H9 (cell line): ENCODE measurements around the gene SENP7. TPM values are rescaled to one million over a fixed set of nuclear protein-coding genes. Genes with fewer than 3 reads are reported as not detected.

Experiments
- DNase-seq: peaks from one replicate; pipeline ENCODE4 v3.0.0-alpha.2; 2017
- H2AFZ ChIP-seq: one replicate; pipeline ENCODE4 v1.6.1; 2013; ENCODE audit warnings: mild to moderate bottlenecking, low read length, control low read depth, moderate library complexity
- H2AK5ac ChIP-seq: 2 replicates; pipeline ENCODE4 v1.6.1; 2013; ENCODE audit warnings: low read length, control low read depth, mixed read lengths; ENCODE audit not compliant: insufficient read length
- H2BK120ac ChIP-seq: one replicate; pipeline ENCODE4 v1.6.1; 2013; ENCODE audit warnings: low read depth, mild to moderate bottlenecking, low read length, control low read depth, inconsistent platforms; ENCODE audit not compliant: poor library complexity, severe bottlenecking
- H2BK12ac ChIP-seq: 2 replicates; pipeline ENCODE4 v1.6.1; 2013; ENCODE audit warnings: low read length, control low read depth, mixed read lengths, low read depth; ENCODE audit not compliant: insufficient read length
- H2BK15ac ChIP-seq: 2 replicates; pipeline ENCODE4 v1.6.1; 2013; ENCODE audit warnings: low read depth, low read length, control low read depth
- H2BK20ac ChIP-seq: one replicate; pipeline ENCODE4 v1.6.1; 2013; ENCODE audit warnings: low read depth, mild to moderate bottlenecking, low read length, control low read depth, inconsistent platforms; ENCODE audit not compliant: poor library complexity, severe bottlenecking
- H2BK5ac ChIP-seq: 2 replicates; pipeline ENCODE4 v1.6.1; 2013; ENCODE audit warnings: low read length, control low read depth, mixed read lengths; ENCODE audit not compliant: insufficient read length
- H3K14ac ChIP-seq: 2 replicates; pipeline ENCODE4 v1.6.1; 2013; ENCODE audit warnings: low read length, control low read depth; ENCODE audit not compliant: insufficient read depth
- H3K18ac ChIP-seq: 2 replicates; pipeline ENCODE4 v1.6.1; 2013; ENCODE audit warnings: low read depth, mild to moderate bottlenecking, mixed read lengths, low read length, control low read depth; ENCODE audit not compliant: insufficient read length
- H3K23ac ChIP-seq: 2 replicates; pipeline ENCODE4 v1.6.1; 2013; ENCODE audit warnings: low read length, control low read depth, mixed read lengths, low read depth; ENCODE audit not compliant: insufficient read length
- H3K23me2 ChIP-seq: 2 replicates; pipeline ENCODE4 v1.6.1; 2013; ENCODE audit warnings: low read depth, mild to moderate bottlenecking, mixed read lengths, low read length, control low read depth; ENCODE audit not compliant: insufficient read length, poor library complexity, severe bottlenecking
- H3K27ac ChIP-seq: 2 replicates; pipeline ENCODE4 v1.5.1; 2013; ENCODE audit warnings: low read length, control low read depth, mixed read lengths, low read depth; ENCODE audit not compliant: insufficient read length
- H3K27me3 ChIP-seq: 2 replicates; pipeline ENCODE4 v1.6.1; 2013; ENCODE audit warnings: low read length, control low read depth, inconsistent platforms; ENCODE audit not compliant: insufficient read depth
- H3K4ac ChIP-seq: 2 replicates; pipeline ENCODE4 v1.6.1; 2013; ENCODE audit warnings: low read depth, mild to moderate bottlenecking, control low read depth, inconsistent platforms, low read length, moderate library complexity
- H3K4me1 ChIP-seq: 2 replicates; pipeline ENCODE4 v1.6.1; 2013; ENCODE audit warnings: low read length, control low read depth, inconsistent platforms; ENCODE audit not compliant: insufficient read depth
- H3K4me2 ChIP-seq: 2 replicates; pipeline ENCODE4 v1.6.1; 2013; ENCODE audit warnings: low read length, control low read depth, mixed read lengths; ENCODE audit not compliant: insufficient read length, insufficient read depth
- H3K56ac ChIP-seq: 2 replicates; pipeline ENCODE4 v1.6.1; 2013; ENCODE audit warnings: low read depth, mild to moderate bottlenecking, mixed read lengths, low read length, control low read depth; ENCODE audit not compliant: insufficient read length
- H3K79me1 ChIP-seq: 2 replicates; pipeline ENCODE4 v1.6.1; 2013; ENCODE audit warnings: low read depth, mild to moderate bottlenecking, moderate library complexity, low read length, control low read depth, inconsistent platforms; ENCODE audit not compliant: insufficient read depth, poor library complexity, severe bottlenecking
- H3K79me2 ChIP-seq: 2 replicates; pipeline ENCODE4 v1.6.1; 2013; ENCODE audit warnings: low read length, control low read depth, inconsistent platforms; ENCODE audit not compliant: insufficient read depth
- H3K9ac ChIP-seq: 2 replicates; pipeline ENCODE4 v1.6.1; 2013; ENCODE audit warnings: low read length, control low read depth, mixed read lengths; ENCODE audit not compliant: insufficient read length; ENCODE audit errors: extremely low read depth
- H3K9me3 ChIP-seq: one replicate; pipeline ENCODE4 v1.6.1; 2013; ENCODE audit warnings: low read depth, low read length, inconsistent platforms; ENCODE audit not compliant: control insufficient read depth
- H3T11ph ChIP-seq: one replicate; pipeline ENCODE4 v1.6.1; 2013; ENCODE audit warnings: mild to moderate bottlenecking, low read length, control low read depth, inconsistent platforms
- H4K20me1 ChIP-seq: one replicate; pipeline ENCODE4 v1.6.1; 2013; ENCODE audit not compliant: control insufficient read depth, insufficient read length, insufficient read depth
- H4K5ac ChIP-seq: 2 replicates; pipeline ENCODE4 v1.6.1; 2013; ENCODE audit warnings: low read depth, mild to moderate bottlenecking, mixed read lengths, low read length, control low read depth; ENCODE audit not compliant: insufficient read length
- H4K8ac ChIP-seq: replicated peaks from 2 replicates; pipeline ENCODE4 v1.6.1; 2013; ENCODE audit warnings: low read length, control low read depth, mixed read lengths, low read depth; ENCODE audit not compliant: insufficient read length
- H4K91ac ChIP-seq: 2 replicates; pipeline ENCODE4 v1.6.1; 2013; ENCODE audit warnings: low read depth, mild to moderate bottlenecking, moderate library complexity, mixed read lengths, low read length, control low read depth; ENCODE audit not compliant: insufficient read length
- H3K27ac Mint-ChIP-seq, 3 experiments: 2 replicates in 2 of 3; 3 replicates in 1 of 3; pipeline ENCODE4 v1.8.0; 2020 to 2021; ENCODE audit warnings: mixed read lengths in 3 of 3, mild to moderate bottlenecking in 1 of 3, moderate library complexity in 1 of 3
- H3K27me3 Mint-ChIP-seq: 2 replicates; pipeline ENCODE4 v1.8.0; 2021; ENCODE audit warnings: low read depth, mild to moderate bottlenecking, moderate library complexity, mixed read lengths
- H3K36me3 Mint-ChIP-seq, 3 experiments: 2 replicates in 2 of 3; 3 replicates in 1 of 3; pipeline ENCODE4 v1.8.0; 2020 to 2021; ENCODE audit warnings: low read depth in 3 of 3, mixed read lengths in 3 of 3; ENCODE audit not compliant: insufficient read depth in 1 of 3
- H3K4me1 Mint-ChIP-seq, 2 experiments: 2 replicates each; pipeline ENCODE4 v1.8.0; 2020; ENCODE audit warnings: mixed read lengths in 2 of 2
- H3K4me3 Mint-ChIP-seq, 2 experiments: 2 replicates in 1 of 2; 3 replicates in 1 of 2; pipeline ENCODE4 v1.8.0; 2020 to 2021; ENCODE audit warnings: mild to moderate bottlenecking in 2 of 2, mixed read lengths in 2 of 2, moderate library complexity in 1 of 2
- H3K9me3 Mint-ChIP-seq, 2 experiments: 2 replicates in 1 of 2; 3 replicates in 1 of 2; pipeline ENCODE4 v1.8.0; 2020; ENCODE audit warnings: mild to moderate bottlenecking in 2 of 2, mixed read lengths in 2 of 2, moderate library complexity in 1 of 2
- WGBS: extraction: QIAGEN DNeasy Blood & Tissue Kit; methylation state at CpG from one replicate; pipeline ENCODE4 v1.1.7; 2013; ENCODE audit warnings: missing lambda C conversion rate, low lambda C conversion rate, mixed read lengths; ENCODE audit not compliant: insufficient read length; ENCODE audit errors: extremely low coverage; 5-methylcytosine and 5-hydroxymethylcytosine counted together
- total RNA-seq: library from RNA; stranded (reverse); gene quantifications from 2 replicates; pipeline ENCODE4 v1.2.1, GENCODE V29; 2021
- TF ChIP-seq, protein P1 (sequence below): fragments of 200-600 bp; sonication (generic); conservative IDR thresholded peaks from 3 replicates; pipeline ENCODE4 v1.8.0; 2021; ENCODE audit warnings: antibody characterized with exemption, mild to moderate bottlenecking

SENP7 gene
- total RNA-seq, 1 experiment from 2014 or later: 8.4 TPM

DNA sequence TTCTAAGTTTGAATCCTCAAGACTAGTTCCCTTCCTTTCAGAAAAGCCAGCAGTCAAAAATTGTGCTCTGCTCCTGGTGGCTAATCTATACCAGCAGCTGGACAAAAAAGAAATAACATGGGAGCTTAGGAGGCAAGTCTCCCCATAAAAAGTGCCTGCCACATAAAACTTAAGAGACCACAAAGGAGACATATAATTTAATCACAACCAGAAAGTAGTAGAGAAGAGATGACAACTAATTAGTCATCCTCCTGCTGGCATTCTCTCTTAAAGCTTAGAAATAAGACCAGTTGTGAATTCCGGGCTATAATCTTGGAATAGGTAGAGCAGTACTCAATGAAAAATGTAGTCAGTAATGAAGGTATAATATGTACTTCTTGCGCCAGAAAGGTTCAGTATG is 172.4 kb downstream of the SENP7 start:
- Mint-ChIP-seq H3K27ac (no peak overlapping the region), H3K36me3 (no peaks in the 10 kb centered on the region), H3K4me1 (no peaks in the 10 kb centered on the region), H3K9me3 (no peaks in the 10 kb centered on the region), H3K4me3 (no peak overlapping the region), H3K27me3 (no peaks in the 10 kb centered on the region)
- Histone ChIP-seq H2BK12ac (no peak overlapping the region), H4K20me1 (no peaks in the 10 kb centered on the region), H3K23ac (no peak overlapping the region), H3K14ac (no peak overlapping the region), H3K18ac (no peak overlapping the region), H3K23me2 (no peaks in the 10 kb centered on the region), H2BK120ac (no peak overlapping the region), H3K56ac (no peak overlapping the region), H3K4ac (no peak overlapping the region), H3K9ac (no peak overlapping the region), H2AK5ac (no peak overlapping the region), H4K5ac (no peak overlapping the region), H2BK20ac (no peak overlapping the region), H2BK5ac (no peak overlapping the region), H3T11ph (no peak overlapping the region), H2BK15ac (no peak overlapping the region), H3K4me2 (no peak overlapping the region), H3K79me1 (no peaks in the 10 kb centered on the region), H3K9me3 (no peaks in the 10 kb centered on the region), H3K27ac (no peak overlapping the region), H3K27me3 (no peaks in the 10 kb centered on the region), H3K4me1 (no peaks in the 10 kb centered on the region), H4K8ac (no peak overlapping the region), H4K91ac (no peak overlapping the region), H2AFZ (no peak overlapping the region), H3K79me2 (no peaks in the 10 kb centered on the region)
- TF ChIP-seq, protein P1, sequence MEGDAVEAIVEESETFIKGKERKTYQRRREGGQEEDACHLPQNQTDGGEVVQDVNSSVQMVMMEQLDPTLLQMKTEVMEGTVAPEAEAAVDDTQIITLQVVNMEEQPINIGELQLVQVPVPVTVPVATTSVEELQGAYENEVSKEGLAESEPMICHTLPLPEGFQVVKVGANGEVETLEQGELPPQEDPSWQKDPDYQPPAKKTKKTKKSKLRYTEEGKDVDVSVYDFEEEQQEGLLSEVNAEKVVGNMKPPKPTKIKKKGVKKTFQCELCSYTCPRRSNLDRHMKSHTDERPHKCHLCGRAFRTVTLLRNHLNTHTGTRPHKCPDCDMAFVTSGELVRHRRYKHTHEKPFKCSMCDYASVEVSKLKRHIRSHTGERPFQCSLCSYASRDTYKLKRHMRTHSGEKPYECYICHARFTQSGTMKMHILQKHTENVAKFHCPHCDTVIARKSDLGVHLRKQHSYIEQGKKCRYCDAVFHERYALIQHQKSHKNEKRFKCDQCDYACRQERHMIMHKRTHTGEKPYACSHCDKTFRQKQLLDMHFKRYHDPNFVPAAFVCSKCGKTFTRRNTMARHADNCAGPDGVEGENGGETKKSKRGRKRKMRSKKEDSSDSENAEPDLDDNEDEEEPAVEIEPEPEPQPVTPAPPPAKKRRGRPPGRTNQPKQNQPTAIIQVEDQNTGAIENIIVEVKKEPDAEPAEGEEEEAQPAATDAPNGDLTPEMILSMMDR: no peak
- no CpG with 5 or more reads among the region's 2 CpGs for WGBS
- no peak for DNase-seq
